GM18951 (cell line): ENCODE data around the gene GJC2.
A peak's percentile ranks its signal among the peaks of the same experiment; 100 is the strongest.

Experiments
- POLR2A ChIP-seq: IDR thresholded peaks from 4 replicates; pipeline ENCODE4 v1.6.1; 2011; ENCODE audit warnings: mild to moderate bottlenecking; ENCODE audit not compliant: insufficient read length, insufficient read depth; ENCODE audit errors: extremely low read depth
- in situ Hi-C: fragments of 300-500 bp; cut with MboI; formaldehyde crosslinking; loops from one replicate; pipeline ENCODE4 v1.12.0; 2022; ENCODE audit warnings: low sequenced_read_pairs, mixed read lengths, inconsistent platforms; ENCODE audit not compliant: unreplicated experiment

GJC2 gene

GRCh38 chr1:228149406-228150119 lies at the start of gene GJC2:
TSS of gene GJC2 (plus strand) at chr1:228149930. CDS start at chr1:228157759, 7,829 bp downstream.
- in situ Hi-C loops: no loop called here

GRCh38 chr1:228100822-228101613 lies 48.7 kb upstream of the GJC2 start:
- no peak for TF ChIP-seq POLR2A
- in situ Hi-C loops: no loop called here

More at GRCh38 chr1:228149406-228150119, at the start of gene GJC2:
- no peak for TF ChIP-seq POLR2A

- in situ Hi-C loops: no loop called here
- peak; percentile 10 for TF ChIP-seq POLR2A
Observed at GRCh38 chr1:228101614-228101993, 48.1 kb upstream of the GJC2 start.

GRCh38 chr1:228101994-228102790 lies 47.5 kb upstream of the GJC2 start:
- in situ Hi-C loops: no loop called here
- no peak for TF ChIP-seq POLR2A

- in situ Hi-C loops: no loop called here
- TF ChIP-seq POLR2A: peak; percentile 62
Observed at GRCh38 chr1:228102791-228103620, 46.7 kb upstream of the GJC2 start, which contains the start of gene C1orf35. TSS of gene C1orf35 (minus strand) at chr1:228103325. CDS start at chr1:228103227, 98 bp downstream.

GRCh38 chr1:228104526-228105269 lies 45.0 kb upstream of the GJC2 start:
- in situ Hi-C loops: no loop called here
- TF ChIP-seq POLR2A: no peak

- in situ Hi-C loops: no loop called here
Observed at GRCh38 chr1:228105270-228105995, 44.3 kb upstream of the GJC2 start.

GRCh38 chr1:228105996-228106799 lies 43.5 kb upstream of the GJC2 start:
- TF ChIP-seq POLR2A: no peak
- in situ Hi-C loops: no loop called here

More at GRCh38 chr1:228105270-228105995, 44.3 kb upstream of the GJC2 start:
- no peak for TF ChIP-seq POLR2A

- in situ Hi-C loops: no loop called here
- no peak for TF ChIP-seq POLR2A
Observed at GRCh38 chr1:228106800-228107054, 43.0 kb upstream of the GJC2 start.

GRCh38 chr1:228107636-228108035 lies 42.1 kb upstream of the GJC2 start:
- in situ Hi-C loops: no loop called here
- no peak for TF ChIP-seq POLR2A
